ENCODE results near the gene YTHDC1. TPM values are rescaled to one million over a fixed set of nuclear protein-coding genes. Genes with fewer than 3 reads are reported as not detected.

YTHDC1 gene
- total and polyA plus RNA-seq, 5 experiments from 2014 or later, result 22.4 to 261 (median 39.3) TPM

- POLR2A ChIA-PET, result no interaction called here
Measured at GRCh38 chr4:68373513-68373912, 23.6 kb upstream of the YTHDC1 start.

DNA sequence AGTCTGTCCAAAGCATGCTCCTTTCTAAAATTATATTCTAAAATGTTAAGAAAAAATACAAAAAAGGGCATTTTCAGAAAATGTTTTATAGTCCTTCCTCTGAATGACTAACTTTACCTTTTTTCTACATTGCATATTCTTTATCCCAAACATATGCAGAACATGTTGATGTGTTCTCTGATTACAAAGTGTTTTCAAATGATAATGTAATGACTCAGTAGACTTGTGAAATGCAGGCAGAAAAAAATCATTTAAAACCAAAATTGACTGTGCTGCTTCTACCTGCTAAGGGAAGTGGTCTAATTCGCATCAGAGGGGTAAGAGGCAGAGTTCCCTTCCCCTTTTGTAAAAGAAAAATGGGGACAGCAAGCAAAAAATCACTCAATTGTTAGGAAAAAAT lies 22.7 kb upstream of the YTHDC1 start:
- Mint-ChIP-seq H3K27ac (peak overlapping the region in 1 of 10 donors; percentile 29), H3K4me1 (peaks cover 8 to 20% (median 18%) of the 10 kb centered on the region in 4 donors), H3K36me3 (no peaks in the 10 kb centered on the region), H3K9me3 (no peaks in the 10 kb centered on the region), H3K4me3 (no peak overlapping the region), H3K27me3 (peaks cover 0 to 7% (median 0%) of the 10 kb centered on the region in 5 donors)
- POLR2A ChIA-PET, result no interaction called here
- no peak for ATAC-seq
- no peak for DNase-seq

More at GRCh38 chr4:68373513-68373912, 23.6 kb upstream of the YTHDC1 start:
- Mint-ChIP-seq H3K4me3 (peak overlapping the region; percentile 58 to 78 (median 70)), H3K27me3 (peaks cover 0 to 7% (median 2%) of the 10 kb centered on the region in 5 donors), H3K9me3 (no peaks in the 10 kb centered on the region), H3K27ac (peak overlapping the region in 8 of 10 donors; percentile 31 to 89 (median 83)), H3K4me1 (peaks cover 8 to 18% (median 16%) of the 10 kb centered on the region in 4 donors), H3K36me3 (no peaks in the 10 kb centered on the region)
- peak; percentile 20 to 78 (median 48) for DNase-seq
- peak; percentile 89 to 95 for ATAC-seq

- Mint-ChIP-seq H3K27me3 (peaks cover 4 to 13% (median 9%) of the 10 kb centered on the region in 5 donors), H3K27ac (peak overlapping the region in 1 of 10 donors; percentile 67), H3K4me3 (no peak overlapping the region), H3K9me3 (no peaks in the 10 kb centered on the region), H3K4me1 (peaks cover 4 to 12% (median 9%) of the 10 kb centered on the region in 4 donors), H3K36me3 (peaks cover 0 to 4% (median 2%) of the 10 kb centered on the region in 3 donors)
- no peak for ATAC-seq
- POLR2A ChIA-PET, result interaction anchor here (1.3 kb wide), 1 partner anchor 20 kb away, joined by 4 read pairs; no protein-coding TSS in a partner anchor
- no peak for DNase-seq
Measured at GRCh38 chr4:68369142-68369805, 19.4 kb upstream of the YTHDC1 start.

DNA sequence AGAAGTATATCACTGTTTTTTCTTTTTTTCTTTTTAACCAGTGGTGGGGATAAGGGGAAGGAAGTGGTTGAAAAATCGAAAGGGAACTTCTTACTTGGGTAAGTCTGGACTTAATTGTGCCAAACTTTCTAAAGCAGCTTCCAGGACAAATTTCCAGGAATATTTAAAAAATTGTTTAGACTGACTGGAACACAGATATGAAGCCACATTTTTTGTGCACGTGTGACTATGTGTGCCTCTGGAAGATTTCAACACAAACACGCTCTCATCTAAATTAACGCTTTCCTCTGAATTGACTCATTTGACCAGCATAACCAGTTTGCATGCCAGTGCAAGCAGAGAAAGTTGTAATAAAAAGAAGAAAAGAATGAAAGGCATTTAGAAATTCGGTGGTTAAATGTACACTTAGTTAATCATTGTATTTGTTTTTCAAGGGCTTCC lies 18.8 kb upstream of the YTHDC1 start:
- H3K36me3 Mint-ChIP-seq, result peaks cover 0 to 6% (median 4%) of the 10 kb centered on the region in 3 donors
- H3K27ac Mint-ChIP-seq, result no peak overlapping the region
- POLR2A ChIA-PET, result interaction anchor here (1.3 kb wide), 1 partner anchor 20 kb away, joined by 4 read pairs; no protein-coding TSS in a partner anchor
- H3K4me1 Mint-ChIP-seq, result peaks cover 4 to 12% (median 9%) of the 10 kb centered on the region in 4 donors
- no peaks in the 10 kb centered on the region for H3K9me3 Mint-ChIP-seq
- DNase-seq, result no peak
- no peak overlapping the region for H3K4me3 Mint-ChIP-seq
- H3K27me3 Mint-ChIP-seq, result peaks cover 4 to 13% (median 9%) of the 10 kb centered on the region in 5 donors
- ATAC-seq, result no peak

DNA sequence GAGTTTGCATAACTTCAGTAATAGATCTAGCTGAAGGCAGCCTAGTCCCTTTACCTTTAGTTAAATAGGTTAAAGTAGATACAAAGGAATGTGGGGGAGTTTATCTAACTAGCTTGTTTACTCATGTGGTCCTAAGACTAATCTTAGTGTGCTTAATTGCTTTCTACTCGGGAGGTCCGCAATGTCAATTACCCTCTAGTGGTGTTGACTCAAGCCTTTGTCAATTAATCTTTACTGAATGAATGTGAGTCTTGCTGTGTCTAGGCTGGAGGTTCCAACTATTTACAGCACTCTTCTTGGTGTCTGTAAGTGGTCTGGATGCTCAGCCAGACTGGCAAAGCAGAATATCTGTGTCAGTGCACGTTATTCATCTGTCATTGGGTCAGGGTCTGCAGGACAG lies 17.9 kb upstream of the YTHDC1 start:
- Mint-ChIP-seq H3K27ac (no peak overlapping the region), H3K4me1 (peaks cover 0 to 7% (median 3%) of the 10 kb centered on the region in 4 donors), H3K4me3 (no peak overlapping the region), H3K9me3 (no peaks in the 10 kb centered on the region), H3K36me3 (peaks cover 0 to 6% (median 4%) of the 10 kb centered on the region in 3 donors), H3K27me3 (peaks cover 4 to 13% (median 9%) of the 10 kb centered on the region in 5 donors)
- ATAC-seq (no peak), DNase-seq (no peak)
- POLR2A ChIA-PET, result interaction anchor here (1.3 kb wide), 1 partner anchor 19 kb away, joined by 4 read pairs; no protein-coding TSS in a partner anchor

GRCh38 chr4:68366600-68366999 lies 16.7 kb upstream of the YTHDC1 start:
- Mint-ChIP-seq H3K27ac (no peak overlapping the region), H3K27me3 (peaks cover 4 to 13% (median 9%) of the 10 kb centered on the region in 5 donors), H3K4me3 (no peak overlapping the region), H3K36me3 (peaks cover 0 to 6% (median 4%) of the 10 kb centered on the region in 3 donors), H3K4me1 (peaks cover 0 to 7% (median 3%) of the 10 kb centered on the region in 4 donors), H3K9me3 (no peaks in the 10 kb centered on the region)
- no peak for DNase-seq
- POLR2A ChIA-PET, result no interaction called here
- ATAC-seq, result no peak

DNA sequence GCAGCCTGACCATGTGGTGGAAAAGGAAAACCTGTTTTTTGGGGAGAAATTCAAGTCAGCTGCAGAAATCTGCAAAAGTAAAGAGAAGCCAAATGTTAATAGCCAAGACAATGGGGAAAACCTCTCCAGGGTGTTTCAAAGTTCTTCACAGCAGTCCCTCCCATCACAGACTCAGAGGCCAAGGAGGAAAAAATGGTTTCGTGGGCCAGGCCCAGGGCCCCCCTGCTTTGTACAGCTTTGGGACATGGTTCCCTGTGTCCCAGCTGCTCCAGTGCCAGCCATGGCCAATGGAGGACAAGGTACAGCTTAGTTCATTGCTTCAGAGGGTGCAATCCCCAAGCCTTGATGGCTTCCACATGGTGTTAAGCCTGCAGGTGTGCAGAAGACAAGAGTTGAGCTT lies 15.2 kb upstream of the YTHDC1 start:
- Mint-ChIP-seq H3K4me3 (no peak overlapping the region), H3K4me1 (peaks cover 0 to 7% (median 3%) of the 10 kb centered on the region in 4 donors), H3K27ac (no peak overlapping the region), H3K27me3 (peaks cover 4 to 13% (median 9%) of the 10 kb centered on the region in 5 donors), H3K36me3 (peaks cover 0 to 6% (median 4%) of the 10 kb centered on the region in 3 donors), H3K9me3 (no peaks in the 10 kb centered on the region)
- DNase-seq (no peak), ATAC-seq (no peak)
- POLR2A ChIA-PET, result no interaction called here

- peaks cover 0 to 6% (median 2%) of the 10 kb centered on the region in 3 donors for H3K36me3 Mint-ChIP-seq
- ATAC-seq, result no peak
- POLR2A ChIA-PET, result no interaction called here
Measured at GRCh38 chr4:68361146-68361589, 11.3 kb upstream of the YTHDC1 start.

GRCh38 chr4:68360231-68360968 lies 10.5 kb upstream of the YTHDC1 start:
- Mint-ChIP-seq H3K27ac (peak overlapping the region in 1 of 10 donors; percentile 40), H3K9me3 (no peaks in the 10 kb centered on the region), H3K4me3 (no peak overlapping the region), H3K27me3 (peaks cover 0 to 5% (median 2%) of the 10 kb centered on the region in 5 donors), H3K4me1 (peaks cover 5 to 9% (median 8%) of the 10 kb centered on the region in 4 donors), H3K36me3 (peaks cover 0 to 6% (median 2%) of the 10 kb centered on the region in 3 donors)
- POLR2A ChIA-PET, result no interaction called here
- no peak for ATAC-seq
- no peak for DNase-seq

More at GRCh38 chr4:68361146-68361589, 11.3 kb upstream of the YTHDC1 start:
- H3K4me3 Mint-ChIP-seq, result no peak overlapping the region
- H3K9me3 Mint-ChIP-seq, result no peaks in the 10 kb centered on the region
- H3K4me1 Mint-ChIP-seq, result peaks cover 5 to 9% (median 8%) of the 10 kb centered on the region in 4 donors
- DNase-seq, result no peak
- H3K27ac Mint-ChIP-seq, result no peak overlapping the region
- peaks cover 0 to 9% (median 5%) of the 10 kb centered on the region in 5 donors for H3K27me3 Mint-ChIP-seq

GRCh38 chr4:68359508-68359907 lies 9.6 kb upstream of the YTHDC1 start:
- peaks cover 5 to 9% (median 8%) of the 10 kb centered on the region in 4 donors for H3K4me1 Mint-ChIP-seq
- H3K27ac Mint-ChIP-seq, result peak overlapping the region in 5 of 10 donors; percentile 1 to 44 (median 10)
- POLR2A ChIA-PET, result no interaction called here
- peaks cover 0 to 6% (median 2%) of the 10 kb centered on the region in 3 donors for H3K36me3 Mint-ChIP-seq
- H3K27me3 Mint-ChIP-seq, result peaks cover 0 to 2% (median 0%) of the 10 kb centered on the region in 5 donors
- ATAC-seq, result peak; percentile 54 to 75
- H3K9me3 Mint-ChIP-seq, result no peaks in the 10 kb centered on the region
- peak overlapping the region in 2 of 10 donors; percentile 7 to 10 for H3K4me3 Mint-ChIP-seq
- no peak for DNase-seq

DNA sequence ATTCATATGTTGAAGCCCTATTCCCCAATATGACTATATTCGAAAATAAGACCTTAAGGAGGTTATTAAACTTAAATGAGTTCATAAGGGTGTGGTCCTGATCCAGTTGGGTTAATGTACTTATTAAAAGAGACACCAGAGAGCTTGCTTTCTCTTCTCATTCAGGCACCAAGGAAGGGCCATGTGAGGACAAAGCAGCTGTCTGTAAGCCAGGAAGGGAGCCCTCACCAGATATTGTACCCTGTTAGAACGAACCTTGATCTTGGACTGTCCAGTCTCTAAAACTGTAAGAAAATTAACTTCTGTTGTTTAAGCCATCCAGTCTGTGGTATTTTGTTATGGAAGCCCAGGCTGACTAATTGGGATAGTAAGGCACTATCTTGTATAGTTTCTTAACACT lies 9.1 kb upstream of the YTHDC1 start:
- H3K36me3 Mint-ChIP-seq, result peaks cover 0 to under 1% (median 0%) of the 10 kb centered on the region in 3 donors
- peaks cover 5 to 9% (median 8%) of the 10 kb centered on the region in 4 donors for H3K4me1 Mint-ChIP-seq
- DNase-seq (no peak), ATAC-seq (no peak)
- no peaks in the 10 kb centered on the region for H3K9me3 Mint-ChIP-seq
- H3K4me3 Mint-ChIP-seq, result no peak overlapping the region
- H3K27me3 Mint-ChIP-seq, result peaks cover 0 to 2% (median 0%) of the 10 kb centered on the region in 5 donors
- POLR2A ChIA-PET, result no interaction called here
- H3K27ac Mint-ChIP-seq, result peak overlapping the region in 3 of 10 donors; percentile 7 to 44 (median 34)

GRCh38 chr4:68352791-68353190 lies 2.9 kb upstream of the YTHDC1 start:
- Mint-ChIP-seq H3K27me3 (peaks cover 0 to 2% (median 0%) of the 10 kb centered on the region in 5 donors), H3K9me3 (no peaks in the 10 kb centered on the region), H3K27ac (no peak overlapping the region), H3K4me1 (peaks cover 6 to 22% (median 14%) of the 10 kb centered on the region in 4 donors), H3K4me3 (no peak overlapping the region), H3K36me3 (peaks cover 0 to 8% (median 5%) of the 10 kb centered on the region in 3 donors)
- DNase-seq (no peak), ATAC-seq (no peak)
- POLR2A ChIA-PET, result no interaction called here

Measured in naive thymus-derived CD8-positive, alpha-beta T cell (primary cell).